Activated CD8-positive, alpha-beta memory T cell treated with anti-CD3 and anti-CD28 coated beads, Interleukin-2, amount 50 U/mL, for 1 hour (primary cell): ENCODE measurements around the gene LEMD1.

Experiments used
- DNase-seq: peaks from one replicate; pipeline ENCODE4 v3.0.0-alpha.2; 2020; ENCODE audit errors: extremely low read depth

The LEMD1 gene

GRCh38 chr1:205354259-205355074 lies 67.4 kb downstream of the LEMD1 start:
- peak; percentile 27 for DNase-seq

GRCh38 chr1:205353612-205354011 lies 68.2 kb downstream of the LEMD1 start:
- DNase-seq = no peak

- DNase-seq = no peak
These were observed 68.7 kb downstream of the LEMD1 start for GRCh38 chr1:205353191-205353590.

- no peak for DNase-seq
These were observed 69.7 kb downstream of the LEMD1 start for GRCh38 chr1:205351984-205352713.

GRCh38 chr1:205350691-205351141 lies 71.1 kb downstream of the LEMD1 start:
- DNase-seq = no peak

- DNase-seq = no peak
These were observed 71.7 kb downstream of the LEMD1 start for GRCh38 chr1:205350124-205350523.

- DNase-seq = no peak
These were observed 73.0 kb downstream of the LEMD1 start for GRCh38 chr1:205348554-205349487.

GRCh38 chr1:205346956-205347574 lies 74.8 kb downstream of the LEMD1 start:
- DNase-seq = no peak

GRCh38 chr1:205345761-205346160 lies 76.1 kb downstream of the LEMD1 start:
- no peak for DNase-seq

- no peak for DNase-seq
These were observed 77.6 kb downstream of the LEMD1 start for GRCh38 chr1:205344066-205344928.

GRCh38 chr1:205343431-205344065 lies 78.3 kb downstream of the LEMD1 start:
- DNase-seq = no peak

- no peak for DNase-seq
These were observed 78.9 kb downstream of the LEMD1 start for GRCh38 chr1:205342986-205343385.

GRCh38 chr1:205340676-205341075 lies 81.2 kb downstream of the LEMD1 start:
- DNase-seq = no peak

GRCh38 chr1:205339717-205340116 lies 82.1 kb downstream of the LEMD1 start:
- no peak for DNase-seq

GRCh38 chr1:205339197-205339702 lies 82.6 kb downstream of the LEMD1 start:
- no peak for DNase-seq

- no peak for DNase-seq
These were observed 83.8 kb downstream of the LEMD1 start for GRCh38 chr1:205338011-205338410.

- DNase-seq = no peak
These were observed 84.4 kb downstream of the LEMD1 start for GRCh38 chr1:205337481-205337880.

- no peak for DNase-seq
These were observed 86.2 kb downstream of the LEMD1 start for GRCh38 chr1:205335692-205336091.

GRCh38 chr1:205332015-205332791 lies 89.7 kb downstream of the LEMD1 start:
- DNase-seq = no peak
